ENCODE data around the gene CD79A.

GRCh38 chr19:41879080-41879479 is 2.0 kb downstream of the CD79A start:
- TF ChIP-seq CTCF (IDR thresholded peaks at IDR 0.05) (no peak), ZFX (IDR thresholded peaks at IDR 0.05; ENCODE audit: borderline replicate concordance) (no peak)
